HG03135 (cell line): ENCODE data around the gene BLTP3B.

Experiments used
- ATAC-seq: cut with Tn5 transposase; IDR thresholded peaks from one replicate; pipeline ENCODE4 v1.9.1; 2021; ENCODE audit warnings: mild to moderate bottlenecking, moderate library complexity; ENCODE audit not compliant: unreplicated experiment

The BLTP3B gene

GRCh38 chr12:100163416-100164152 lies 20.9 kb upstream of the BLTP3B start:
- ATAC-seq = peak; percentile 100

- ATAC-seq = no peak
Measured at GRCh38 chr12:100159391-100160104, 16.9 kb upstream of the BLTP3B start.

GRCh38 chr12:100158535-100158934 lies 15.9 kb upstream of the BLTP3B start:
- ATAC-seq = no peak

GRCh38 chr12:100157427-100157821 lies 14.8 kb upstream of the BLTP3B start:
- no peak for ATAC-seq

- ATAC-seq = no peak
Measured at GRCh38 chr12:100156731-100157426, 14.2 kb upstream of the BLTP3B start.

GRCh38 chr12:100154474-100155247 lies 12.0 kb upstream of the BLTP3B start:
- ATAC-seq = no peak

GRCh38 chr12:100153131-100153530 lies 10.5 kb upstream of the BLTP3B start:
- ATAC-seq = no peak

- ATAC-seq = no peak
Measured at GRCh38 chr12:100151769-100152168, 9.1 kb upstream of the BLTP3B start.

- ATAC-seq = no peak
Measured at GRCh38 chr12:100146252-100146651, 3.6 kb upstream of the BLTP3B start.

GRCh38 chr12:100145643-100146042 lies 3.0 kb upstream of the BLTP3B start:
- ATAC-seq = no peak

- ATAC-seq = peak; percentile 46
Measured at GRCh38 chr12:100141998-100142850, 450 bp downstream of the BLTP3B start.

GRCh38 chr12:100141666-100141997 lies 1.0 kb downstream of the BLTP3B start:
- peak; percentile 15 for ATAC-seq

- no peak for ATAC-seq
Measured at GRCh38 chr12:100138803-100139098, 3.9 kb downstream of the BLTP3B start.

- no peak for ATAC-seq
Measured at GRCh38 chr12:100138048-100138802, 4.4 kb downstream of the BLTP3B start.

GRCh38 chr12:100133200-100133599 lies 9.5 kb downstream of the BLTP3B start:
- ATAC-seq = no peak

GRCh38 chr12:100128512-100128908 lies 14.2 kb downstream of the BLTP3B start:
- no peak for ATAC-seq

GRCh38 chr12:100127766-100128511 lies 14.7 kb downstream of the BLTP3B start:
- no peak for ATAC-seq

- ATAC-seq = no peak
Measured at GRCh38 chr12:100123316-100124095, 19.2 kb downstream of the BLTP3B start.
